ENCODE results near the gene RNF14.
"Not testable (repeated sequence)": the region's sequence is repeated elsewhere in the genome, so short reads cannot be mapped to it uniquely, and the experiment has no call there.

Gene RNF14

GRCh38 chr5:141968914-141969608 lies at the start of gene RNF14:
Gene RNF14, plus strand, starts transcription at chr5:141969105. Its CDS starts 4,484 bp downstream, at chr5:141973589.
- DNase-seq = peak; percentile 90 to 94

GRCh38 chr5:141919218-141920119 lies 49.4 kb upstream of the RNF14 start:
- DNase-seq = no peak

- DNase-seq = no peak
These were observed 48.1 kb upstream of the RNF14 start for GRCh38 chr5:141920771-141921170.

GRCh38 chr5:141922827-141923447 lies 46.0 kb upstream of the RNF14 start:
- DNase-seq = not testable (repeated sequence)

GRCh38 chr5:141923448-141924313 lies 45.2 kb upstream of the RNF14 start, which contains the start of gene DELE1:
Gene DELE1, plus strand, starts transcription at chr5:141923871. Its CDS starts 71 bp downstream, at chr5:141923942.
- DNase-seq = peak; percentile 88 to 94

GRCh38 chr5:141926434-141926833 lies 42.5 kb upstream of the RNF14 start:
- DNase-seq = no peak

GRCh38 chr5:141928051-141928450 lies 40.9 kb upstream of the RNF14 start:
- no peak for DNase-seq

GRCh38 chr5:141929398-141930058 lies 39.4 kb upstream of the RNF14 start:
- no peak for DNase-seq

- DNase-seq = no peak
These were observed 37.2 kb upstream of the RNF14 start for GRCh38 chr5:141931694-141932093.

GRCh38 chr5:141933151-141933550 lies 35.8 kb upstream of the RNF14 start:
- DNase-seq = no peak

GRCh38 chr5:141934099-141934844 lies 34.6 kb upstream of the RNF14 start:
- DNase-seq = no peak

- DNase-seq = no peak
These were observed 33.4 kb upstream of the RNF14 start for GRCh38 chr5:141935538-141935937.

- peak; percentile 22 to 23 for DNase-seq
These were observed 28.1 kb upstream of the RNF14 start for GRCh38 chr5:141940695-141941271.

GRCh38 chr5:141941307-141941706 lies 27.6 kb upstream of the RNF14 start:
- DNase-seq = no peak

- DNase-seq = no peak
These were observed 27.1 kb upstream of the RNF14 start for GRCh38 chr5:141941779-141942178.

GRCh38 chr5:141942185-141942857 lies 26.6 kb upstream of the RNF14 start:
- no peak for DNase-seq

- DNase-seq = no peak
These were observed 24.8 kb upstream of the RNF14 start for GRCh38 chr5:141944076-141944475.

- DNase-seq = no peak
These were observed 23.3 kb upstream of the RNF14 start for GRCh38 chr5:141945511-141946051.

GRCh38 chr5:141947316-141947715 lies 21.6 kb upstream of the RNF14 start:
- no peak for DNase-seq

- no peak for DNase-seq
These were observed 20.1 kb upstream of the RNF14 start for GRCh38 chr5:141948812-141949211.
